HepG2 (cell line): Measurements from ENCODE around the gene SHC1. TPM values are rescaled to one million over a fixed set of nuclear protein-coding genes. Genes with fewer than 3 reads are reported as not detected.

Experiments
- ATAC-seq: fragments of 200-7000 bp; cut with Tn5 transposase; 3 replicates; pipeline ENCODE4 v1.9.1; 2020; ENCODE audit warnings: mild to moderate bottlenecking, moderate library complexity
- BruUV-seq: library from RNA; stranded (reverse); fragments of 400-500 nt; replicated peaks from 2 replicates; lab custom pipeline; 2021; lab: Mats Ljungman, UMichigan
- CTCF ChIA-PET: fragments of 300-600 bp; formaldehyde crosslinking; extraction: SDS; loops from one replicate; lab custom pipeline; 2021; ENCODE audit warnings: low total read pairs, inconsistent platforms, low intra/inter-chr PET ratio; lab: Yijun Ruan, JAX
- POLR2A ChIA-PET: fragments of 350-600 bp; sonication (Branson Sonifier 250); formaldehyde crosslinking; loops from one replicate; lab custom pipeline; 2020; ENCODE audit warnings: antibody characterized with exemption, inconsistent platforms; lab: Yijun Ruan, JAX
- DNase-seq: peaks from one replicate; pipeline ENCODE4 v3.0.0-alpha.2; 2015; ENCODE audit warnings: low spot score
- FAIRE-seq: peaks from 3 replicates; lab custom pipeline; 2011; peaks lifted over from hg19 to GRCh38; lab: Jason Lieb, UNC
- H2AFZ ChIP-seq: one replicate; pipeline ENCODE4 v1.6.1; 2011; ENCODE audit warnings: low read length, inconsistent platforms
- H3K27ac ChIP-seq: fragments of 300-600 bp; 3 replicates; pipeline ENCODE4 v1.8.0; 2011; ENCODE audit warnings: mixed run types, mild to moderate bottlenecking, mixed read lengths, low read length, inconsistent platforms; ENCODE audit not compliant: insufficient read depth; ENCODE audit errors: extremely low read length
- H3K27me3 ChIP-seq, 2 experiments: fragments of 200-600 bp in 1 of 2; 2 replicates in 1 of 2; 3 replicates in 1 of 2; pipeline versions ENCODE4 v1.6.0 to v1.8.0; 2011; ENCODE audit warnings: low read length in 2 of 2, mild to moderate bottlenecking in 2 of 2, moderate library complexity in 2 of 2, inconsistent platforms in 1 of 2; ENCODE audit not compliant: insufficient read depth in 2 of 2, control insufficient read depth in 1 of 2
- H3K36me3 ChIP-seq, 2 experiments: fragments of 200-600 bp in 1 of 2; replicated peaks in 1 of 2; 2 replicates in 1 of 2; 3 replicates in 1 of 2; pipeline versions ENCODE4 v1.5.1 to v1.8.0; 2011; ENCODE audit warnings: low read length in 2 of 2, inconsistent platforms in 1 of 2; ENCODE audit not compliant: insufficient read depth in 2 of 2, control insufficient read depth in 1 of 2
- H3K4me1 ChIP-seq: 2 replicates; pipeline ENCODE4 v1.5.1; 2012; ENCODE audit warnings: low read length, inconsistent platforms; ENCODE audit not compliant: insufficient read depth
- H3K4me2 ChIP-seq: 2 replicates; pipeline ENCODE4 v1.6.0; 2011; ENCODE audit warnings: low read depth, low read length, inconsistent platforms
- H3K4me3 ChIP-seq, 3 experiments: fragments of 200-600 bp in 1 of 3; sonication (generic), shearing (Covaris generic) in 1 of 3; replicated peaks in 1 of 3; 2 replicates each; pipeline ENCODE4 v1.5.1; 2011 to 2016; ENCODE audit warnings: low read length in 3 of 3, inconsistent platforms in 2 of 3, low read depth in 2 of 3, mild to moderate bottlenecking in 2 of 3, control low read depth in 1 of 3, mixed read lengths in 1 of 3; ENCODE audit not compliant: insufficient read depth in 1 of 3
- H3K79me2 ChIP-seq: one replicate; pipeline ENCODE4 v1.6.1; 2011; ENCODE audit warnings: low read length, inconsistent platforms; ENCODE audit not compliant: insufficient read depth
- H3K9ac ChIP-seq: 2 replicates; pipeline ENCODE4 v1.6.0; 2011; ENCODE audit warnings: mild to moderate bottlenecking, low read depth, low read length, inconsistent platforms; ENCODE audit not compliant: insufficient read depth
- H3K9me3 ChIP-seq: 2 replicates; pipeline ENCODE4 v1.5.1; 2012; ENCODE audit warnings: mild to moderate bottlenecking, low read length
- H4K20me1 ChIP-seq: 2 replicates; pipeline ENCODE4 v1.6.0; 2011; ENCODE audit warnings: inconsistent platforms, mild to moderate bottlenecking, low read length, moderate library complexity; ENCODE audit not compliant: insufficient read depth
- KLF11 ChIP-seq: IDR thresholded peaks from 2 replicates; pipeline ENCODE4 v1.6.1; 2016; ENCODE audit warnings: missing compliant biosample characterization
- KMT2B ChIP-seq: IDR thresholded peaks from 2 replicates; pipeline ENCODE4 v1.6.1; 2016; ENCODE audit warnings: missing genetic modification reagents, missing compliant biosample characterization
- MTF2 ChIP-seq: sonication (generic); formaldehyde crosslinking; IDR thresholded peaks from 2 replicates; pipeline ENCODE4 v1.5.0; 2020; ENCODE audit warnings: missing genetic modification reagents, borderline replicate concordance
- NPAS2 ChIP-seq: sonication (generic); formaldehyde crosslinking; IDR thresholded peaks from 2 replicates; pipeline ENCODE4 v1.8.0; 2022; ENCODE audit warnings: mild to moderate bottlenecking, missing genetic modification reagents, borderline replicate concordance
- NR2F1 ChIP-seq, 2 experiments: fragments of 450-650 bp in 1 of 2; formaldehyde crosslinking in 1 of 2; IDR thresholded peaks; 2 replicates each; pipeline versions ENCODE4 v1.5.0 to v1.6.1; 2016 to 2020; ENCODE audit warnings: mild to moderate bottlenecking in 1 of 2, missing compliant biosample characterization in 1 of 2, missing genetic modification reagents in 1 of 2, moderate library complexity in 1 of 2
- RBM22 ChIP-seq: fragments of 200-400 bp; formaldehyde crosslinking; optimal IDR thresholded peaks from 2 replicates; pipeline ENCODE3; 2017; ENCODE audit warnings: mild to moderate bottlenecking, low read length, moderate library complexity
- ZNF839 ChIP-seq: sonication (generic); formaldehyde crosslinking; IDR thresholded peaks from 2 replicates; pipeline ENCODE4 v1.4.0; 2020; ENCODE audit warnings: missing genetic modification reagents, mild to moderate bottlenecking, borderline replicate concordance
- ZSCAN25 ChIP-seq: sonication (generic); formaldehyde crosslinking; IDR thresholded peaks from 2 replicates; pipeline ENCODE4 v1.8.0; 2022; ENCODE audit warnings: mild to moderate bottlenecking, missing genetic modification reagents
- WGBS: methylation state at CpG from one replicate; pipeline ENCODE4 v1.1.6; 2017; ENCODE audit warnings: low lambda C conversion rate; 5-methylcytosine and 5-hydroxymethylcytosine counted together
- in situ Hi-C: cut with HindIII; loops from 2 replicates; pipeline ENCODE4 v1.10.0; 2017; ENCODE audit warnings: low pct_unique_long_range_greater_than_20kb; ENCODE audit not compliant: extremely low pct_ligation_motif_present
- intact Hi-C: fragments of 100-400 bp; cut with micrococcal nuclease; formaldehyde crosslinking; loops from one replicate; pipeline ENCODE4 v1.10.0; 2022; ENCODE audit not compliant: unreplicated experiment
- polyA plus RNA-seq, 8 experiments: library from polyadenylated mRNA; depleted of rRNA in 3 of 8; stranded (reverse) in 7 of 8; unstranded in 1 of 8; fragments of >200 nt; fragmentation: Illumina TruSeq in 4 of 8; extraction: Trizol in 4 of 8; gene quantifications; 2 replicates each; pipeline versions ENCODE4 v1.2.1 to v1.2.3, GENCODE V29; 2011 to 2016; ENCODE audit warnings: low read depth in 4 of 8, missing spikeins in 1 of 8, mixed read lengths in 1 of 8; ENCODE audit not compliant: insufficient read depth in 1 of 8
- total RNA-seq, 5 experiments: library from RNA; depleted of rRNA; stranded (reverse); fragments of >200 nt; fragmentation: Illumina TruSeq; extraction: Trizol; gene quantifications; 2 replicates each; pipeline ENCODE4 v1.2.3, GENCODE V29; 2016; ENCODE audit warnings: low read depth in 1 of 5
- TF ChIP-seq, protein P1 (sequence below): sonication (generic); formaldehyde crosslinking; conservative IDR thresholded peaks from 2 replicates; pipeline ENCODE4 v1.4.0; 2020; ENCODE audit warnings: mild to moderate bottlenecking, missing genetic modification reagents, moderate library complexity
- TF ChIP-seq, protein P2 (sequence below): sonication (generic); formaldehyde crosslinking; IDR thresholded peaks from 2 replicates; pipeline ENCODE4 v1.4.0; 2020; ENCODE audit warnings: mild to moderate bottlenecking, low read depth, missing genetic modification reagents

The SHC1 gene
- total and polyA plus RNA-seq, 2 of the 13 experiments (the other 11 are each of a cell fraction or from before 2014, with no cell fraction given): 52.0 to 137 TPM

DNA sequence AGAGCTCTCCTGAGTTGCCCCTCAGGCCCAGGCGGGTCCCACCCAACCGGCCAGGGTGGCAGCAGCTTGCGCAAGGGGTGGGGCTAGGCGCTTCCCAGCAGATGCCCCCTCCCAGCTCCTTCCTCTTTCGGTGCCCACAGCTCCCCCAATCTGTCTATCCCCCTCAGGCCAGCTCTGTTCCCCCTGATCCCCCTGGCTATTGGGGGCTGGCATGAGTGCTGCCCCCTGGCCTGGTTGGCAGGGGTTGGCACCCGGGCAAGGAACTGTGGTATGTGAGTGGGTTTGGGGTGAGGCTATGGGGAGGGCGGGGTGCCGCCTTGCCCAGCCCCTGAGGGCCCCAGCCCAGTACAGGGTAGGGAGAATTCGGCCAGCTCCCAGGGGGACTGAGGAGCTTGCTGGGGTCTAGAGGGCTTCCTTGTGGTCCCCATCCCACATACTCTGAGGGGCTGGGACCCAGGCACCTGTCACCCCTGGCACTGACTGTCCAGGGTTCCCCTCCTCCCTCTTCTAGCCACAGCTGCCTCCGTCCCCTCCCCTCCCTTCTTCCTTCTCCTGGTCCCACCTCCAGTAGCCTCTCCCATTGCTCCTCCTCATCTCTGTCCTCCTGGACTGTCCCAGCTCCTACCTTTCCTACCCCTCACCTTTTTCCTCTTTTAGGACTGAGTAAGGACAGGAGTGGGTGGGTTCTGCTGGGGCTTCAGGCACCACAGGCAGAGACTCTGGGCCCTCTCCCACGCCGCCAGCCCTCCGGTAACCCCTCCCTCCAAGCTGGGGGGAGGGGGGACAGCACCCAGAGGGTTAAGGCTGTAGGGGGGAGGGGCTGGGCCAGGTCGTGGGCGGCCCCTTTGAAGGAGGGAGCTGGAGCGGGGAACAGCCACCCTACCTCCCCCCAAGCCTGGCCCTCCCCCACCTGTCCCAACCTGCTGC, 37.7 kb upstream of the SHC1 start (continued):
- TF ChIP-seq ZNF839 (CRISPR knock-in tag) (no peak), KLF11 (CRISPR knock-in tag) (no peak), KMT2B (CRISPR knock-in tag) (no peak), NPAS2 (CRISPR knock-in tag) (no peak)
- TF ChIP-seq, all 625 proteins: peak for 5

DNA sequence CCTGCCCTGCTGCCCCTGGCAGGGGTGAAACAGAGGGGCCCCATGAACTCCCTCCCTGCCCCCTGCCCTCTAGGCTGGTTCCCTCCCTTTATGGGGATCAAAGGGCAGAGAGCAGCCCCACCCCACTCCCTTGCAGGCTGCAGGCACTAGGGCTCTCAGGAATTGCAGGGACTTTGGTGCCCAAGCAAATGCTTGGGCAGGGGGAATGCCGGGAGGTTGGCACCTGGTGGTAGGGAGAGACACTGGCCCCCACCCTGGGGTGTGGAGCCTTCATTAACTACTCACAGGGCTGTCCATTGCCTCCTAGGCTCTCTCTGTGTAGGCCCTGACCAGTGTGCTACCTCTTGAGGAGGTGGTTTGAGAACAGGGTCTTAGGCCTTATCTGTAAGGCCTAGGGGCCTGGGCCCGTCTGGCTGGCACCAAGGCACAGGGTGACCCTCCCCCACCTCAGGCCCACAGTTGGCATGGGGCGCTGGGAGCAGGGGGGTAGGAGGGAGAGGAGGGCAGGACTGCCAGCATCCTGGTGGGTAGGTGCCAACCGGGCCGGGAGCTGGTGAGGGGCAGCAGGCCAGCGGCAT, 36.8 kb upstream of the SHC1 start:
- Histone ChIP-seq H4K20me1 (peaks cover 6% of the 10 kb centered on the region; the same call in 1 of the 2 replicates), H2AFZ (no peak overlapping the region), H3K4me1 (peaks cover 84% of the 10 kb centered on the region), H3K27me3 (no peaks in the 10 kb centered on the region; a peak in 1 of 5 replicates), H3K4me3 (0 out of 6 replicates have a peak overlapping the region, but pooled peaks of 1 of the 3 experiments have one; percentile 28), H3K9ac (0 out of 2 replicates have a peak overlapping the region, but pooled peaks have one; percentile 43), H3K27ac (peak overlapping the region; percentile 40), H3K36me3 (peaks cover 3 to 8% of the 10 kb centered on the region in 2 experiments; a peak in 3 of 5 replicates), H3K4me2 (peak overlapping the region; percentile 36; the same call in 1 of the 2 replicates), H3K9me3 (no peaks in the 10 kb centered on the region), H3K79me2 (peaks cover 46% of the 10 kb centered on the region)
- ChIA-PET POLR2A (interaction anchor here (0.9 to 1.6 kb wide), 4 partner anchors 10 to 35 kb away, joined by 3 to 10 read pairs (median 6); no protein-coding TSS in a partner anchor), CTCF (no interaction called here)
- no TSS peak for BruUV-seq
- WGBS: 85% methylated on average over 4 of the region's 6 CpGs
- FAIRE-seq: no peak
- intact Hi-C loops (no loop called here), in situ Hi-C loops (no loop called here)
- DNase-seq: no peak
- peak; percentile 18 for ATAC-seq
- TF ChIP-seq, protein P1, sequence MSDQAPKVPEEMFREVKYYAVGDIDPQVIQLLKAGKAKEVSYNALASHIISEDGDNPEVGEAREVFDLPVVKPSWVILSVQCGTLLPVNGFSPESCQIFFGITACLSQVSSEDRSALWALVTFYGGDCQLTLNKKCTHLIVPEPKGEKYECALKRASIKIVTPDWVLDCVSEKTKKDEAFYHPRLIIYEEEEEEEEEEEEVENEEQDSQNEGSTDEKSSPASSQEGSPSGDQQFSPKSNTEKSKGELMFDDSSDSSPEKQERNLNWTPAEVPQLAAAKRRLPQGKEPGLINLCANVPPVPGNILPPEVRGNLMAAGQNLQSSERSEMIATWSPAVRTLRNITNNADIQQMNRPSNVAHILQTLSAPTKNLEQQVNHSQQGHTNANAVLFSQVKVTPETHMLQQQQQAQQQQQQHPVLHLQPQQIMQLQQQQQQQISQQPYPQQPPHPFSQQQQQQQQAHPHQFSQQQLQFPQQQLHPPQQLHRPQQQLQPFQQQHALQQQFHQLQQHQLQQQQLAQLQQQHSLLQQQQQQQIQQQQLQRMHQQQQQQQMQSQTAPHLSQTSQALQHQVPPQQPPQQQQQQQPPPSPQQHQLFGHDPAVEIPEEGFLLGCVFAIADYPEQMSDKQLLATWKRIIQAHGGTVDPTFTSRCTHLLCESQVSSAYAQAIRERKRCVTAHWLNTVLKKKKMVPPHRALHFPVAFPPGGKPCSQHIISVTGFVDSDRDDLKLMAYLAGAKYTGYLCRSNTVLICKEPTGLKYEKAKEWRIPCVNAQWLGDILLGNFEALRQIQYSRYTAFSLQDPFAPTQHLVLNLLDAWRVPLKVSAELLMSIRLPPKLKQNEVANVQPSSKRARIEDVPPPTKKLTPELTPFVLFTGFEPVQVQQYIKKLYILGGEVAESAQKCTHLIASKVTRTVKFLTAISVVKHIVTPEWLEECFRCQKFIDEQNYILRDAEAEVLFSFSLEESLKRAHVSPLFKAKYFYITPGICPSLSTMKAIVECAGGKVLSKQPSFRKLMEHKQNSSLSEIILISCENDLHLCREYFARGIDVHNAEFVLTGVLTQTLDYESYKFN: peak; percentile 74
- 0 out of 4 replicates have a peak, but pooled peaks have one; percentile 16 to 42 for TF ChIP-seq NR2F1 (CRISPR knock-in tag; IDR thresholded peaks at IDR 0.05)
- TF ChIP-seq ZSCAN25 (CRISPR knock-in tag): peak; percentile 98
- TF ChIP-seq, protein P2, sequence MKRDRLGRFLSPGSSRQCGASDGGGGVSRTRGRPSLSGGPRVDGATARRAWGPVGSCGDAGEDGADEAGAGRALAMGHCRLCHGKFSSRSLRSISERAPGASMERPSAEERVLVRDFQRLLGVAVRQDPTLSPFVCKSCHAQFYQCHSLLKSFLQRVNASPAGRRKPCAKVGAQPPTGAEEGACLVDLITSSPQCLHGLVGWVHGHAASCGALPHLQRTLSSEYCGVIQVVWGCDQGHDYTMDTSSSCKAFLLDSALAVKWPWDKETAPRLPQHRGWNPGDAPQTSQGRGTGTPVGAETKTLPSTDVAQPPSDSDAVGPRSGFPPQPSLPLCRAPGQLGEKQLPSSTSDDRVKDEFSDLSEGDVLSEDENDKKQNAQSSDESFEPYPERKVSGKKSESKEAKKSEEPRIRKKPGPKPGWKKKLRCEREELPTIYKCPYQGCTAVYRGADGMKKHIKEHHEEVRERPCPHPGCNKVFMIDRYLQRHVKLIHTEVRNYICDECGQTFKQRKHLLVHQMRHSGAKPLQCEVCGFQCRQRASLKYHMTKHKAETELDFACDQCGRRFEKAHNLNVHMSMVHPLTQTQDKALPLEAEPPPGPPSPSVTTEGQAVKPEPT (CRISPR knock-in tag): peak; percentile 43; the same call in 1 of the 2 replicates
- no peak for TF ChIP-seq MTF2 (CRISPR knock-in tag)
- TF ChIP-seq RBM22: peak; percentile 46
